B cell (primary cell): ENCODE data around the gene UBL3.

Experiments
- EZH2 ChIP-seq: IDR thresholded peaks from 2 replicates; pipeline ENCODE4 v1.6.1; 2012; ENCODE audit warnings: borderline replicate concordance, low read depth, mild to moderate bottlenecking, moderate library complexity, low read length; ENCODE audit not compliant: insufficient read depth, poor library complexity, severe bottlenecking
- TF ChIP-seq, protein P1 (sequence below): fragments of 200-600 bp; IDR thresholded peaks from one replicate; pipeline ENCODE4 v1.8.0; 2022; ENCODE audit warnings: antibody characterized with exemption, mild to moderate bottlenecking

DNA sequence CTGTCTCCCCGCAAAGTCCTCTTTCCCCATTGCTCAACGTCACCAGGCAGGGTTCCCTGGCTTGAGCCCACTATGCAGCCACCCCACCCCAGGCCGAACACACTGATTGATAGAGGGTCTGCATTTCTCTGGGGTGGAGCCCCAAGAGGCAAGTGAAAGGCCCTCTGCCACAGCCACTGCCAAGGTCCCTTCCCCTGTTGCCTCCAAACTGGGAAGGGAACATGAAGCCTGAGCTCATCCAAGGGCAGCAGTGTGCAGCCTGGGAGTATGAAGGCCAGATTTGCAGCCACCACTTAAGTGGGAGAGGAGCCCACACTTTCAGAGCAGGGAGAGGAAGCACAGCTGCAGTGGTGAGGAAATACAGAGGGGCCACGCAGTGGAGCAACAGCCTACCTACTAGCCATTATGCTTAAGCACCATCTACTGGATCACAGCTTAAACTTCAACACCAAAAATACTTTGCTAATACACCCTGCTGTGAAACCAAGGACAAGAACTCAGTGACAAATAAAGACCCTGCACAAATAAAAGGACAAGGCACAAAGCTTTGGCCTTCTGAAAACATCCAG is 48.6 kb downstream of the UBL3 start:
- TF ChIP-seq, protein P1, sequence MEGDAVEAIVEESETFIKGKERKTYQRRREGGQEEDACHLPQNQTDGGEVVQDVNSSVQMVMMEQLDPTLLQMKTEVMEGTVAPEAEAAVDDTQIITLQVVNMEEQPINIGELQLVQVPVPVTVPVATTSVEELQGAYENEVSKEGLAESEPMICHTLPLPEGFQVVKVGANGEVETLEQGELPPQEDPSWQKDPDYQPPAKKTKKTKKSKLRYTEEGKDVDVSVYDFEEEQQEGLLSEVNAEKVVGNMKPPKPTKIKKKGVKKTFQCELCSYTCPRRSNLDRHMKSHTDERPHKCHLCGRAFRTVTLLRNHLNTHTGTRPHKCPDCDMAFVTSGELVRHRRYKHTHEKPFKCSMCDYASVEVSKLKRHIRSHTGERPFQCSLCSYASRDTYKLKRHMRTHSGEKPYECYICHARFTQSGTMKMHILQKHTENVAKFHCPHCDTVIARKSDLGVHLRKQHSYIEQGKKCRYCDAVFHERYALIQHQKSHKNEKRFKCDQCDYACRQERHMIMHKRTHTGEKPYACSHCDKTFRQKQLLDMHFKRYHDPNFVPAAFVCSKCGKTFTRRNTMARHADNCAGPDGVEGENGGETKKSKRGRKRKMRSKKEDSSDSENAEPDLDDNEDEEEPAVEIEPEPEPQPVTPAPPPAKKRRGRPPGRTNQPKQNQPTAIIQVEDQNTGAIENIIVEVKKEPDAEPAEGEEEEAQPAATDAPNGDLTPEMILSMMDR: no peak
- no peak for TF ChIP-seq EZH2
